Right forelimb (tissue), 1 donor: Measurements from ENCODE around the gene NANOS2.
"Not testable (repeated sequence)": the region's sequence is repeated elsewhere in the genome, so short reads cannot be mapped to it uniquely, and the experiment has no call there.

Experiments
- DNase-seq: peaks from one replicate; pipeline ENCODE4 v3.0.0-alpha.2; 2018

The NANOS2 gene

DNA sequence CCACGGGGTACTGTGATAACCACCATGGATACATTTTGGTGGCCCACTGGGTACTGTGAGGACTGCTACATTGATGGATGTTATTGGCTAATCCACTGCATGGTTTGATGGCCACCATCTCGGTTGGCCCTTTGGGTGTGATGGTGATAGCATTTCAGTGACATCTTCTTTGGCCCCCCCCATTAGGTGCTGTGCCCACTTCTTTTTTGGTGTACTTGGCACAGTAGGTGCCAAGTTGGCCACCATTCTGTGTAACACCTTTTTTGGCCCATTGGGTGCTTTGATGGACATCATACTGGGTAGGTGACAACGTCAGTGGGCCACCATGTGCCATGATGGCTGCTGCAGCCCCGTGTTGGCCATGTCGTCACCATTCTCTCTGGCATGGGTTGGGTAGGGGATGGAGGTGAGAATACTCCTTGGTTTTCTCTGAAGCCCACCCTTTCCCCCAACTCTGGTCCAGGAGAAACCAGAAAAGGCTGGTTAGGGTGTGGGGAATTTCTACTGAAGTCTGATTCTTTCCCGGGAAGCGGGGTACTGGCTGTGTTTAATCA, 41.3 kb downstream of the NANOS2 start:
- no peak for DNase-seq

DNA sequence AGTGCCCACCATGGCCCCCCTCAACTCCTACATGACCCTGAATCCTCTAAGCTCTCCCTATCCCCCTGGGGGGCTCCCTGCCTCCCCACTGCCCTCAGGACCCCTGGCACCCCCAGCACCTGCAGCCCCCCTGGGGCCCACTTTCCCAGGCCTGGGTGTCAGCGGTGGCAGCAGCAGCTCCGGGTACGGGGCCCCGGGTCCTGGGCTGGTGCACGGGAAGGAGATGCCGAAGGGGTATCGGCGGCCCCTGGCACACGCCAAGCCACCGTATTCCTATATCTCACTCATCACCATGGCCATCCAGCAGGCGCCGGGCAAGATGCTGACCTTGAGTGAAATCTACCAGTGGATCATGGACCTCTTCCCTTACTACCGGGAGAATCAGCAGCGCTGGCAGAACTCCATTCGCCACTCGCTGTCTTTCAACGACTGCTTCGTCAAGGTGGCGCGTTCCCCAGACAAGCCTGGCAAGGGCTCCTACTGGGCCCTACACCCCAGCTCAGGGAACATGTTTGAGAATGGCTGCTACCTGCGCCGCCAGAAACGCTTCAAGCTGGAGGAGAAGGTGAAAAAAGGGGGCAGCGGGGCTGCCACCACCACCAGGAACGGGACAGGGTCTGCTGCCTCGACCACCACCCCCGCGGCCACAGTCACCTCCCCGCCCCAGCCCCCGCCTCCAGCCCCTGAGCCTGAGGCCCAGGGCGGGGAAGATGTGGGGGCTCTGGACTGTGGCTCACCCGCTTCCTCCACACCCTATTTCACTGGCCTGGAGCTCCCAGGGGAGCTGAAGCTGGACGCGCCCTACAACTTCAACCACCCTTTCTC, 42.3 kb downstream of the NANOS2 start:
- DNase-seq, result no peak

DNA sequence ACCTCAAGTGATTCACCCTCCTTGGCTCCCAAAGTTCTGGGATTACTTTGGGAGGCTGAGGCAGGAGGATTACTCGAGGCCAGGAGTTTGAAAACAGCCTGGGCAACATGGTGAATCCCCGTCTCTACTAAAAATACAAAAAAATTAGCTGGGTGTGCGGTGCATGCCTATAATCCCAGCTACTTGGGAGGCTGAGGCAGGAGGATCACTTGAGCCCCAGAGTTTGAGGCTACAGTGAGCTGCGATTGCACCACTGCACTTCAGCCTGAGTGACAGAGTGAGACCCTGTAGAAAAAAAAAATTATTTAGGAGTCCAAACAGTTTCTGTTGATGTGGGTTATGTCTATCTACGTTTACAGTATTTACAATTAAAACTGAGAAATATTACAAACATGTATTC, 43.8 kb downstream of the NANOS2 start:
- DNase-seq, result no peak

DNA sequence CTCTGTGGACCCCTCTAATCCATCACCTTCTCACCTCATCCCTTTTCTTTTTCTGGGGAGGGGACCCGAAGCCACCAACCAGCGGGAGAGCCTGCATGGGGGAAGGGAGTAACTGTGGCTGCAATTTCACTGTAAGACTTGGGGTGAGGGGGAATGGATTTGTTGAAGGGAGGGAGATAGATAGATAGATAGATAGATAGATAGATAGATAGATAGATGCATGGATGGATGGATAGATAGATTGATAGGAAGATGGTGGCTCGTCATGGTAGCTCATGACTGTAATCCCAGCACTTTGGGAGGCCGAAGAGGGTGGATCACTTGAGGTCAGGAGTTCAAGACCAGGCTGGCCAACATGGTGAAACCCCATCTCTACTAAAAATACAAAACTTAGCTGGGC, 47.3 kb downstream of the NANOS2 start:
- DNase-seq, result not testable (repeated sequence)

DNA sequence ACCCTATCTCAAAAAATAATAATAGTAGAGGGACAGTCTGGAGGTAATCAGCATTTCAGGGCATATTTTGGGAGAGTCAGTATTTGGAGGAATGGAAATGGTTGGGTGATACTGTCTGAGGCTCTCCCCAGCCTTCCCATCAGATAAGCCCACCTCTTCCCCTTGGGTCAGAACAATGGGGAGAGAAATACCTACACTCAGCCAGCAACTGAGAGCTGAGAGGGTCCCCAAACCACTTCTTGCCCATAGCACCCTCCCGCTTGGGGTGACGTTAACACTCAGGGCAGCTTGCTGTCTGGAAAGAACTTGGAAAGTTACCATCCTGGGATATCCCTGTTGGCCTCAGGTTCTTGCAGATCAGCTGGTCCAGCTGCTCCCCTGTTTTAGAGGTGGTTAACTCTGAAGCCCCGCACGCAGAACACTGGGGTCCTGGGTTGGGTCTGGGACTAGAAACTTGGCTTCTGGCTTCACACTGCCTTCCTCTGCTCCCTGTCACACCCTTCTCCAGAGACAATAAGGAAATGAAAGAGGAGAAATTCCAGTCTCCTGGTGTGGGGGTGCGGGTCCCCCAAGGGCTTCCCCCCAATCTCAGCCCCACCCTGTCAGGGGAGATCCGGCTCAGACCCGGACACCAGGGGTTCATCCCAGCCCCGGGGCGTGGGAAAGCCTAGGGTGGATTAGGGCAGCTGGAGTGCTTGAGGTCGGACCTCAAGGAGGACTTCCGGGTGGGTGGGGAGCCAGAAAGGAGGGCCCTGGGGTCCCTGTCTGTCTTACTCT, 48.0 kb downstream of the NANOS2 start:
- DNase-seq, result no peak

DNA sequence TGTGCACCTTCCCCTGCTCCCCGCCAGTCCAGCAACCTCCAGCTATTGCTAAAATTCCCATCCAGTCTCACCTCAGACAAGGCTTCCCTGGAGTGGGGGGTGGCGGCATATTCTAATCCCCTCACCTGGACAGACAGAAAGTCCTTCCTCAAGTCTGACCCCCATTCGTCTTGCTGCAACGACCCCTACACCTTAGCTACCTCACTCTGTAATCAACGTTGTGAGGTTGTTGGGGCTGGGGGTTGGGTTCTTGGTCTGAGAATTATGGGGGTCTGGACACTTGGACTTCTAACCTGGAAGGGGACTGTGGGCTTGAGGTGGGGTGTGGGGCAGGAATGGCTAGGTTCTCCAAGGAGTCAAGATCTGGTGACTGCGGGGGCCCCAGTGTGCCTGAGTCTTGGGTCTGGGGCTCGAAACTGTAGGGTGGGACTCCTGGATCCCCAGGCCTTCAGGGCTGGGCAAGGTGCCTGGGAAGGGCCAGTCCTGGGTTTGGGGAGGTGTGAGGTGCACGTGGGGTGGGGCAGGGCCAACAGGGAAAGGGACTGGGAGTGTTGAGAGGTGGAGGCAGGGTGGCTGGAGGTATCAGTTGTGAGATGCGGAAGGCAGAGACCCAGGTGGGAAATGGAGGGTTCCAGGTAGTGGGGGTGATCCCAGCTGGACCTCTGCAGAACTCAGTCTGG, 49.2 kb downstream of the NANOS2 start:
- no peak for DNase-seq

DNA sequence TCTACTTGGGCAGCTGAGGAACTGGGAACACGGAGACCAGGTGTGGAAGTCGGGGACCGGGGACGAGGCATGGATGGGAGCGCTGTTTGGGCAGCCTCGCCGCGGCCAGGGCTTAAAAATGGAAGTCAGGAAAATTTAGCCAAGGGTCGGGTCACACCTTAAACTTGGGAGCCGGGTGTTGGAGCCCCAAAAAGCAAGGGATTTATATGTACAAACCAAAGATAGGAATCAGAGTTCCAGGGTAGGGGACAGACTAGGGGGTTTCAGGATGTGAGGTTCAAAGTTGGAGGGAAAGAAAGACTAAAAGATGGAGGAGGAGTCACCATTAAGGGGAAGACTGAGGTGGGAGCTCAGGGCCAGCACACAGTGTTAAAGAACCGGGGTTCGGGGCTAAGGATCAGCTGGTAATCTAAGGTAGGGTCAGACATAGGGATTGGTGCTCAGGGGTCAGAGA, 49.9 kb downstream of the NANOS2 start:
- DNase-seq, result no peak

DNA sequence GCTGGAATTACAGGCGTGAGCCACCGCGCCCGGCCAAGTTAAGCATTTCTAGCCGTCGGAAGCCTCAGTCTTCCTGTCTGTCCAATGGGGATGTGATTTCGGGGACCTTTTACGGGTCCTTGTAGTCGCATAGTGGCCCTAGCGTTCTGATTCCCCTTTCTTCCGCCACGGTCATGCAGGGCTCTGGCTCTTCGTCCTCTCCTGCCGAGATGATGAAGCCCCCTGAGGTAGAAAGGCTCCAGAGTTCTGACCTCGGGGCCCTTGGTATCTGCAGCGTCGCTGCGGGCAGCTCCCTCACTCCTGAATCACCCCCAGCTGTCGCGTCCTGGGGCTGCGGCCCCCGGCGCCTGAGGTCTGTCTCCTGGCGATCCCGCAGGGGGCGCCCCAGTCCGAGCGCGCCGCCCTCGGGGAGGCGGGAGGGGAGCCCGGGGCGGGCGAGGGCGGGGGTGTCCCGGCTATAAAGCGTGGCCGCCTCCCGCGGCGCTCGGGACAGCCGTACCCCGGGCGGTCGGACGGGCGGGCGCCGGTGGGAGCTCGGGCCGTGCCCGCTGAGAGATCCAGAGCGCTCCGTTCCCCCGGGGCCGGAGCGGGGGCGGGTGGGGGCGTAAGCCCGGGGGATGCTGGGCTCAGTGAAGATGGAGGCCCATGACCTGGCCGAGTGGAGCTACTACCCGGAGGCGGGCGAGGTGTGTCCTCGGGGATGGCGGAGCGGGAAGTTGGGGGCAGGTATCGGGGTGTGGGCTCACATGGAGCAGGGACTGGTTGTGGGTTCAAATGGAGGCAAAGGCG, 50.5 kb downstream of the NANOS2 start, which contains the start of gene FOXA3:
Gene FOXA3 (plus strand): TSS at position 487 of the 789 bp plus-strand sequence. CDS start 131 bp downstream, at position 618.
- no peak for DNase-seq

DNA sequence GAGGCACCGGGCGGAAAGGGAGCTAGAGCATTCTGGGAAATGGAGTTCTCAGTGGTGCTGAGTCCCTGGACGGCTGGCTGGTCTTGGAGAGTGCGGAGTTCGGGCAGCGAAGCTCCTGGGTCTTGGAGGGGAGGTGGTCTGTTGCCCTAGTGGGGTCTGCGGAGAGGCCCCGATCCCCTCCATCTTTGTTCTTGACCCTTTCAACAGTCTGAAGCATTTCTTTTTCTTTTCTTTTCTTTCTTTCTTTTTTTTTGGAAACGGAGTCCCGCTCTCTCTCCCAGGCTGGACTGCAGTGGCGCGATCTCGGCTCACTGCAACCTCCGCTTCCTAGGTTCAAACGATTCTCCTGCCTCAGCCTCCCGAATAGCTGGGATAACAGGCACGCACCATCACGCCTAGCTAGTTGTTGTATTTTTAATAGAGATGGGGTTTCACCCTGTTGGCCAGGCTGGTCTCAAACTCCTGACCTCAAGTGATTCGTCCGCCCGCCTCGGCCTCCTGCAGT, 51.2 kb downstream of the NANOS2 start:
- no peak for DNase-seq
